Ovary (tissue), 3 donors: Measurements from ENCODE around the gene BTBD18.

Experiments used
- EP300 ChIP-seq: sonication (generic); formaldehyde crosslinking; IDR thresholded peaks from one replicate; pipeline ENCODE4 v1.6.1; 2017; ENCODE audit warnings: antibody characterized with exemption
- TF ChIP-seq, protein P1 (sequence below), 3 donors: fragments of 450-650 bp in 2 of 3; fragments of 200-600 bp in 1 of 3; IDR thresholded peaks; one replicate each; pipeline versions ENCODE4 v1.5.1 to v1.8.0; 2016 to 2022; ENCODE audit warnings: antibody characterized with exemption in 3 of 3, mild to moderate bottlenecking in 1 of 3
- donor health status: DM: no; HTN: no; CAD: no.

DNA sequence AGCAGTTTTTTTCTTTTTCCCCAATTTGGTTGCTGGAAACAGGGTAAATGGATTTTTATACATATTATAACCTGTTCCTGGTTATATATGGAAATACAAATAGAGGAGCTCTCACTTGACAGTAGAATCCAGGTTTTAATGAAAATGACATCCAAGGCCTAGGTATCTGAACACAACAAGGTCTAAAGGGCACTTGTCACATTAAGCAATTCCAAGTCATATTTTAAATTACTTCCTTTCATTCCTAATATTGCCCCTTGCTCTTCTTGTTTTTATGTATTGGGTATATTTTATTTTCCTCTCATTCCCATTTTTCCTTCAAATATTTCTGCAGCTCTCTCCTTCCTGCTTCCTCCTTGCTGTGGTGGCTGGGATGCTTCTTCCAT lies 37.1 kb upstream of the BTBD18 start:
- TF ChIP-seq, protein P1, sequence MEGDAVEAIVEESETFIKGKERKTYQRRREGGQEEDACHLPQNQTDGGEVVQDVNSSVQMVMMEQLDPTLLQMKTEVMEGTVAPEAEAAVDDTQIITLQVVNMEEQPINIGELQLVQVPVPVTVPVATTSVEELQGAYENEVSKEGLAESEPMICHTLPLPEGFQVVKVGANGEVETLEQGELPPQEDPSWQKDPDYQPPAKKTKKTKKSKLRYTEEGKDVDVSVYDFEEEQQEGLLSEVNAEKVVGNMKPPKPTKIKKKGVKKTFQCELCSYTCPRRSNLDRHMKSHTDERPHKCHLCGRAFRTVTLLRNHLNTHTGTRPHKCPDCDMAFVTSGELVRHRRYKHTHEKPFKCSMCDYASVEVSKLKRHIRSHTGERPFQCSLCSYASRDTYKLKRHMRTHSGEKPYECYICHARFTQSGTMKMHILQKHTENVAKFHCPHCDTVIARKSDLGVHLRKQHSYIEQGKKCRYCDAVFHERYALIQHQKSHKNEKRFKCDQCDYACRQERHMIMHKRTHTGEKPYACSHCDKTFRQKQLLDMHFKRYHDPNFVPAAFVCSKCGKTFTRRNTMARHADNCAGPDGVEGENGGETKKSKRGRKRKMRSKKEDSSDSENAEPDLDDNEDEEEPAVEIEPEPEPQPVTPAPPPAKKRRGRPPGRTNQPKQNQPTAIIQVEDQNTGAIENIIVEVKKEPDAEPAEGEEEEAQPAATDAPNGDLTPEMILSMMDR (IDR thresholded peaks at IDR 0.05) = no peak
- no peak for TF ChIP-seq EP300
